DMS 273 (cell line): ENCODE data around the gene HTRA3.

Experiments
- DNase-seq: peaks from one replicate; lab custom pipeline; 2025; ENCODE audit not compliant: unreplicated experiment; lab: John Stamatoyannopoulos, UW

The HTRA3 gene

DNA sequence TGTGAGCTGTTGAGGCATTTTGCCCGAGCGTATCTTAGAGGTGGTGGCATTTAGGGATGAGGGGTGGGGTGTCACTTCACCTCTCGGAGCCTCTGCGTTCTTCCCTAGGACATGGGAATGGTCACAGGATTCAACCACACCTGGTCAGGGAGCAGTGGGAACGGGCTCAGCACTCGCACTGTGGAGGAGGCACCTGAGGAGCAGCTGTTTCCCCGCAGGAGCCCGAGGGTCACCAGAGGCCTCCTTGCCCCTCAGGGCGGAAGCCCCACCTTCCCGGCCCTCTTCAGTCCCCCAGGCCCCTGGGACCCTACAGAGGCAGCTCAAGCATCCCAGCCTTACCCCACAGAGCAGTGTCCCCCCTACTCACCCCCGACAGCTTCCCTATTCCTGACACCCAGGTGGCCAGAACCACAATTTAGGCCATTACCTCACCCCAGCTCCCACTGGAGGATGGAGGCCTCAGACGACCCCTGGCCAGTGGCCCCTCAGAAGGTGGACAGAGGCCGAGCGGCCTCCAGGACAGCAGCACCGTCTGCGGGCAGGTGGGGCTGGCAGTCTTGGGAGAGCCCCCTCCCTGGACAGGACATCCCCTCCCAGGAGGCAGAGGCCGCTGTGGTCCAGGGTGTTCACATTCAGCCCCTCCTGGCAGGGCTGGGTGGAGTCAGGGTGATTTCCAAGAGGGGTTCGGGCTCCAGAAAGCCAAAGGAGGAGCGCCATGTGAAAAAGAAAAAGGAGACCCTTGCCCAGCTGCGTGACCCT lies 4.2 kb upstream of the HTRA3 start:
- DNase-seq, result no peak

DNA sequence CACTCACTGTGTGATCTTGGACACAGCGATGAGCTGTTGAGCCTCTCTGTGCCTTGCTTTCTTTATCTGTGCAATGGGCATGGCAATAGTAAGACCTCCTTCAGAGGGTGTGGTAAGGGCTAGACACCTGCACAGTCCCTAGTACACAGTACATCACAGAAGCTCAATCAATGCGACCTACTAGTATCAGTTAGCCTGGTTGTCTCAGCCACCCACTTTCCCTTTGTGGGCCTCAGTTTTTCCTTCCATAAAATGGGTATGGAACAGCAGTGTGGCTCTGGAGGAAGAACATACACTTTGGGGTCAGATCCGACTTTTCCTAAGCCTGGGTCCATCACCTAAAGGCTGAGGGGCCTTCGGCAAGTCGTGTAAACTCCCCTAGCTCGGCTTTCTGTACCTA lies 3.5 kb upstream of the HTRA3 start:
- no peak for DNase-seq

DNA sequence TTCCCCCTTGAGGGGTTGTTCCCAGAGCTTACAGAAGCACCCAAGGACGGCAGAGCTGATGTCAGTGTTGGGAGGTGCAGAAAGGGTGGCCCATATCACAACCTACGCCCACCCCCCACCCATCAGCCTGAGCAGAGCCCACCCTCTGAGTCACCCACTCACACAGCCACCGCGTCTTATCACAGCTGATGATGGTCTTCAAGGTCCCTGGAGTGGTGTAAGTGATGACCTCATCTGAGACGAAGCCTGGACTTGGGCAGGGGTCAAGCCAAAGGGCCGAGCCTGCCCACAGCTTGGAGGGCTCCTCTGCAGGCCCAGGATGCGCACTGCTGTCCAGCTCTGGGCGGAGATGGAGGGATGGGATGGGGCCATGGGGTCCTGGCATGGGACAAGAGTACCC lies 3.0 kb upstream of the HTRA3 start:
- no peak for DNase-seq

DNA sequence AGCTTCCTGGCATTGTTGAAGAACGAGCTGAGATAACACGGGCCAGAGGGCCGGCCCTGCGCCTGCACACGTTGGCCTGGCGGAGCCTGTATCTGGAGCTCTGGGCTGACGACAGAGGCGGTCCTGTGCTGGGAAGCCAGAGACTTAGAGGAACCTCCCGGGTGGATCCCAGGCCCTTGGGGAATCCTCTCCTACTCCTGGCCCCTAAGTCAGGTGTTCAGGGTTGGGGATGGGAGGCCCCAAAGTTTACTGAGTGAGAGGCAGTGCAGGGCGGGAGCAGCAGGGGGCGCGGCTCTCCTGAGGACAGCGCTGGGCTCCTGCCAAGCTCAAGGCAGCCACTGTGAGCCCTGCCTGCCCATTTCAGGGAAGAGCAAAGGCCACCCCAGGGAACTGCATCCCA lies 2.5 kb upstream of the HTRA3 start:
- peak; percentile 87 for DNase-seq

DNA sequence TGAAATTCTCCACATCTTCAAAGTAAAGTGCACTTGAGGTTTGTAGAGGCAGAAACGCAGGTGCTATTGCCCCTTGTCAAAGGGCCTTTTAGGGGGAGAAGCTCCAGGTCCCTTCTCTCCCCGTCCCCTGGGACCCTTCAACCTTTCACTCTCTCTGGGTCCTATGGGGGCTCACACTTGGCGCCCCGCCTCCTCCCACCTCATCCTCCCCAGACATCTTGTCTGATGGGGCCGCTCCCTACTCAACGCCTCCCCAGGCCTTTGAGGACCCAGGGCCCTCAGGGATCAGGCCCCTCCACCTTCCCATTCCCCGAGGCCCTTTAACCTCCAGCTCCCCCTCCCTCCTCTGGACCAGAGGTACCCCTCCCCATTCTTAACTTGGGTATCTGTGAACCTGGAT lies 1.3 kb upstream of the HTRA3 start:
- DNase-seq, result no peak

DNA sequence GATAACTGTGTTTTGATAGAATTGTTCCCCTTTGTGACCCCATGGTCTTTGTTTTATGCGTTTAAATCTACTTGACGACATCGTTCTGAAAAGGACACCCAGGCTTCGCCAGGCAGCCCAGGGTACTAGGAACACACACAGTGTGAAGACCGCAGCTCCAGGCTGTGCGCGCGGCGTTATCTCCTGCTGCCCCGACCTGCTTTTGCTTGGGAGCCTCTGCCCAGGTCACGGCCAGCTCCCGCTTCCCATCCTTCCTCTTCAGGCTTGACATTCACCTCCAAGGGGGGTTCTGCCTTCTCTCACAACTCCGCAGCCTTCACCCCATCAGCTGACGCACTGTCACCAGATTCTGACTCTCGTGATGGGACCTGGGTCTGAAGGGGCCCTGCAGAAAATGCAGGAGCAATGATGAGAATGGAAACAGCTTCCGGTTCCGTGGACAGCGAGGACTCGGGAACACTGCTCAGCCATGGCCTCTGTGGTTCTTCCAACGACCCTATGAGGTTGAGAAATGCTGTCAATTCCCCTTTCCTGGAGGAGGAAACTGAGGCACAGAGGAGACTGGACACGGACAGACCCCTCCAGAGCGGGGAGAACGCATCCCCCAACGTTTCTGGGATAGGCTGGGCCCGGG lies 536 bp upstream of the HTRA3 start:
- no peak for DNase-seq

DNA sequence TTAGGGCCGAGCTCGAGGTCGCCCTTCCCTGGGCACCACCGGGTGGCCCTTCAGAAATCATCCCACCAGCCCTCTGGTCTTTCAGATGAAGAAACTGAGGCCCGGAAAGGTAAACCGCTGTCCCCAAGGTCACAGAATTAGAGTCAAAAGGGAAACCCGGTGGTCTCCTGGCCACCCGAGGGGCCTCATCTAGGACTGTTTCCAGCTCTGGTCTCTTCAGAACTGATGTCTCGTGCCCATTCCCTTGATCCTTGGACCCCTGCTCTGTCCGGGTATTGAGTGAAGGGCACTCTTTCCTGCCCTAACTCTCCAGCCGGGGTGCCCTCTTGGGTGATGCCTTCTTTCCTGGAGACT lies 841 bp downstream of the HTRA3 start:
- no peak for DNase-seq

DNA sequence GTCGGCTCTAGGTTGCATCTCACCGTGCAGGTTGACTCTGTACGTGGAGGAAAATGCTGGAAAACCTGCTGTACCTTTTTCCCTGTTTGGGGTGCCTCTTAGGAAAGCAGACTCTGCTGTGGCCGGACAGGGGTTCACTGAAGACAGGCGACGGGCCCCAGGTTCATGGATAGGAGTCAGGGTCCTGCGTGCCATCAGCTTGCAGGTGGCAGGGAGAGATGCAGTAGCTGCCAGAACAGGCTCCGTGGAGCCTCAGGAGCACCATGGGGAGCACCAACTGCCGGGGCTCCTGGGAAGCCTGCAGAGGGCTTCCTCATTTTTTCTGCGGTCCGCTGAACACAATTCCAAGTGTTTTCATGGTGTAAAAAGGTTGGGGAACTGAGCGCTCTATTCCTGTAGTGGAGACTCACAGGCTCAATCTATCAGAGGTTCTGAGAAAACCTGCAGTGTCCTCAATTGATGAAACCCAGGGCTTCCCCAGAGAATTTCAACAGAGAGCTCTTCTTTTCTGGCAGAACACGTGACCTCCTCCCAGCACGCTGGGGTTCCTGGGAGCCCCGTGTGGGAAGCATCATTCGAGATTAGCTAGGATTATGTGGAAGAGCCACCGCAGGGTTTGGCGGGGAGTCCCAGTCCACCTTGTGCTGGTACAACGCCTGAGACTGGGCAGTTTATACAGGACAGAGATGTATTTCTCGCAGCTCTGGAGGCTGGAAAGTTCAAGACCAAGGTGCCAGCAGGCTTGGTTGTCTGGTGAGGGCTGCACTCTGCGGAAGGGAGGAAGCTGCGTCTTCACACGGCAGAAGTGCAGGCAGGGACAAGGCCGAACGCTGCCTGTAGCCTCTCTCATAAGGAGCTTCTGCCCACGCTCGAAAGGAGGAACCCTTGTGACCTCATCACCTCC lies 1.6 kb downstream of the HTRA3 start:
- no peak for DNase-seq

DNA sequence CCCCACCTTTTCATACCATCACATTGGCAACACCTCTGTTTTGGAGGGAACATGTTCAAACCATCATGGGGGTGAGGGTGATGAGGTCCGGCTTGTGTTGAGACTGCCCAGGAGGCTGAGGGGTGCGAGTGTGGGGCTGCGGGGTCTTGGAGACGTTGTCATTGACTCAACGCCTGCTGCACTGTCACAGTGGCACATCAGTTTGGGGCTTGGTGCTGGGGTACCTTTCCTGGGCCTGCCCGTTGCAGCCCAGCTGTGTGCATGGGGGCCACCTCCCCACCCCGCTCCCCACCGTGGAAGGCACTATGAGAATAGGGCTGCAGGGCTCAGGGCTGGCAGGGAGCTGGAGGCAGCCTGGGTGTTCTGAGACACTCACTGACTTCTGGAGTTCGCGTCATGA lies 2.3 kb downstream of the HTRA3 start:
- DNase-seq, result no peak

DNA sequence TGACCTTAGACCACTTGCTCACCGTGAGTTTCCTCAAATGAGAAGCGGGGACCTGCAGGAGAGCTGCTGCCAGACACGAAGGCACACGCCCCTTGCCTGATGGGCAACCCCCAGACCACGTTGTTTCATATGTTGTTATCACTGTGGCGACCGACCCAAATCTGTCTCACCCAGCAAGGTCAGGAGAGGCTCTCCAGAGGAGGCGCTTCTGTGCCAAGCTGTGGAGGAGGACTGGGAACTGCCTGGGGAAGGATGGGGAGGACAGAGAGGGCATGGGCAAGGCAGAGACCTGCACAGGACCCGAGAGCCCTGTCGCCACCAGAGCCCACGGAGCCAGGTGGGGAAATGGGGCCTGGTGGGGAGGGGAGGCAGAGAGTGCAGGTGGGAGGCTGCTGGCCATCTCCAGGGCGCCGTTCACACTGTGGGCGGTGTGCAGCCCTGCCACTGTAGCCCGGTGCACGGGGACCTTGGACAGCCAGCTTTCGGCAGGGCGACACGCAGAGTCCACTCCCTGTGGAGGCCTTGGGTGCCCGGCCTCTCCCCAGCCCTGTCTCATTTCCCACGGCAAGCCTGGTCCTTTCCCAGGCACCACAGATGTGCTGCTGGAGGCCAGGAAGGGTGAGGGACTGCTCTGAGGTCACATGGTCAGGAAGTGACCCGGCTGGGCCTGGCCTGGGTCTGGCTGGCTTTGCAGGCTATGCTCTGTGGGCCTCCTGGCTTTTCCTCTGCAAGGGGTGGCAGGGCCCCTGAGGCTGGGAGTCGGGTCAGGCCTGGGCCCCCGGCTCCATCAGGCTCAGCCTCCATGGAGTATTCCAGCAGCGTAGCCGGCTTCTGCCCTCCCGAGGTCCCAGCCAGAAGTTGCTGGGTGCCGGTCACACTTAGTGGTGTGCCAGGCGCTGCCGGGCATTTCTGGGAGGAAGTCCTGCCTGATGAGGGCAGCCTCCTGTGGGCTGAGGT lies 3.2 kb downstream of the HTRA3 start:
- DNase-seq, result no peak

DNA sequence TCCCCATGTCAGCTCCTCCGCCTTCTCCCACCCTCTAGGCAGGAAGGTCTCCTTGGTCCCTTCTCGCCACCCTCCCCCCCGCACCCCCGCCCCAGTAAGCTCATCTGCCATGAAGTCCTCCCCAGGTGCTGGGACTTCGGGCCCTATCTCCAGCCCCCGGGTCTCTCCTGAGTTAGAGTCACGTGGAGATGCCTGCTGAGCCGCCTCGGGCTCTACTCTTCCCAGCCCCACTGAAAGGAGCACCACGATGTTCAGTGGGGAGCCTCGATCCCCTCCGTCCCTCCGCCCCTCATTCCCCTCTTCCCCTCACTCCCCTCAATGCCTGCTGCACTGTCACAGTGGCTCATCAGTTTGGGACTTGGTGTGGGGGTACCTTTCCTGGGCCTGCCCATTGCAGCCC lies 3.9 kb downstream of the HTRA3 start:
- no peak for DNase-seq

DNA sequence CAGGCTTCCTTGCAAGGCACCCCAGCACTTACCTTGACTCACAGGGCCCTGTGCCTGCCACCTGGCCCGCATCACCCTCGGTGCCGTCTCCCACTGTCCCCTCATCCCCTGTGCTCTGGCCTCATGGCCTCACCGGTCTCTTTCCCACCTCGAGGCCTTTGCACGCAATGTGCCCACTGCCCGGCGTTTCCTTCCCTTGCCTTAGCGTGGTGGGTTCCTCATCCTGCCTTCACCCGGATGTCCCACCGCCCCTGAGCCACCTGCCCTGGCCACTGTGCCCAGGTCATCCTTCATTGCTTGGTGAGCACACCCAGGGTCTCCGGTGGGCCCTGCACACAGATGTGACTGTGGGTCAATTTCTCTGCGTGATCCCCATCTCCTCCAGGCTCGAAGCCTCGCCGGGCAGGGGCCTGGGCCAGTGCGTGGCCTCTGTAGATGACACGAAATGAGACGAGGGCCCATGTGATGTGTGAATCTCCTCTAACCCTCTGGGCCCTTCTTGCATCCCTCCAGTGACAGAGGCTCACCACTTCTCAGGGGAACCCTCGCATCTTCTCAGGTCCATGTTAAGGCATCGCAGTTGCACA lies 4.6 kb downstream of the HTRA3 start:
- DNase-seq, result no peak

DNA sequence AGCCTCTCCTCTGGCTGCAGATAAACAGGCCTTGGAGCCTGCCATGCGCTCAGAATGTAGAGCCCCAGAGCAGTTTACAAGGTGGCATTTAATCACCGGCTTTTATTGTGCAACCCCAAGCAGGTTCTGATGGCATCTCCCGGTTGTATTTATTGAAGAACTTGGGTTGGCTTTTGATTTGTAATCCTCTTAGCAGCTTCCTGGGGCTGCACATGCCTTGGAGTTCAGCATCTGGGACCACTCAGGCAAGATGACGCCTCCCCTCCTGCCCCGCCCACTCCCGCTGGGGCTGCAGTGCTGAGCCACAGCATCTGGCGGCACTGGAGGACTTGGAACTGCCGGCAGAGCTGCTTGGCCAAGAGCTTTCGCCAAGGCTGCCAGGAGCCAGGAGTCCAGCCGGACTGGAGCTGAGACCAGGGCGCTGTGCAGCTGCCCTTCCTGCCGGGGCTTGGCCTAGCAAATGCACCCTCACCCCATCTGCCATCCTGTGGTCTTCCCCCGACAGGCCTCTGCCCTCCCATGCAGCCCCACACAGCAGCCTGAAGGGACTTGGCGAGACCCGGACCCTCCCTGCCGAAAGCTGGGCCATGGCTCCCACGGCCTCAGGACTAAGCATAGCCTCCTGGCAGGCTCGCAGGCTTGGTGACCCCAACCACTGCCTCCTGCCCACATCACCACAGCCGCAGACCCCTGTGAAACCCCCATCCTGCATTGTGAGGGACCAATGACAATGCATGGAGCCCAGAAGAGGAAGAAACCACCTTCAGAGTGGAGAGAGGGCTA lies 5.4 kb downstream of the HTRA3 start:
- peak; percentile 94 for DNase-seq

DNA sequence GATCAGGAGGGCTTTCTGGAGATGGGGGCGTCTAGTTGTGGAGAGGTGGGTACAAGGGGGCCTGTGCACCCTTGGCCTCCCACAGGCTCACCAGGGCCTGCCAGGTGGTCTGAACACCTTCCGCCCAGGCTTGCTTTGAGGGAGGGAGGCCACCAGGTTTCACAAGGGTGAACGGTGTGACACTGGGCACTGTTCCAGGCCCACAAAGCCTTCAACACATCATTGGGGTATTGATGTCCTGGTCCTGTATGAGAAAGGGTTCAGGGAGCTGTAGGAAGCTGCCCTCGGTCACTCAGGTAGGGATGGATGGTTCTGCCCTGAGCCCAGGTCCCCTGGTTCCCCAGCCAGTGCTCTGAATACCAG lies 6.0 kb downstream of the HTRA3 start:
- DNase-seq, result peak; percentile 48

DNA sequence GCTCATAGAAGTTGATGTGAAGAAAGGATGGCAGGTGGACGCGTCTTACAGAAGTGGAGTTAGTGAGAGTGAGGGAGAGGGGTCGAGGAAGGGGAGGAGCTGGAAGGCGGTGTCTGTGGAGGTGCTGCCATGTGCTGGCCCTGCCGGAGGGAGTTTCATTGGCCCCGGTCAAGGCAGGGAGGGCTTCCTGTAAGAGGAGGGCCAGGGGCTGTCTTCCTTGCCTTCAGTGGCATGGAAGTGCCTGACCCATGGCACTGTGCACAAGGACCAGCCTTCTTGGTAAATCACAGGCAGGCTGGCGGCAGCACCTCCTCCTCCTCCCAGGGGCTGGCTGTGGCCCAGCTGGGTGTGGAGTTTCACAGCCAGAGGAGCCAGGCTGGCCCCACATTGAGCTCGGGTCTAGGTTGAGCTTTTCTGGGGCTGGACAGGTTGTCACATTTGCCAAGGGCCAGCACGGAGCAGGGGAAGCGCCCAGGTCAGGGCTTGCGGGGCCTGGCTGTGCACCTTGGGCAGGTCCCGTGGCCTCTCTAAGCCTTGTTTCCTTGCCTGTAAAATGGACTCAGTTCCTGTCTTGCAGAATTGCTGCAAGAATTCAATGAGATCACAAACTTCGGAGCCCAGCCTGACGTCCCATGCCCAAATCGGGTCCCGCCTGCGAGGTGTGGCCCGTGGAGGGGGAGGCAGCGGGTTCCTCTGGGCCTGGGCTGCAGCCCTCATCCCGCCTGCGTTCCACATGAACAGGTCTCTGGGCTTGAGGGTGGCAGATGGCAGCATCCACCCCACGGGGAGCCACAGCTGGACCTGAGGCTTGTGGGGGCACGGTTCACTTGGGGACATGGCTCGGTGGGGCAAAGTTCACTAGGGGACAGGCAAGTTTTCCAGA lies 7.0 kb downstream of the HTRA3 start:
- peak; percentile 96 for DNase-seq

DNA sequence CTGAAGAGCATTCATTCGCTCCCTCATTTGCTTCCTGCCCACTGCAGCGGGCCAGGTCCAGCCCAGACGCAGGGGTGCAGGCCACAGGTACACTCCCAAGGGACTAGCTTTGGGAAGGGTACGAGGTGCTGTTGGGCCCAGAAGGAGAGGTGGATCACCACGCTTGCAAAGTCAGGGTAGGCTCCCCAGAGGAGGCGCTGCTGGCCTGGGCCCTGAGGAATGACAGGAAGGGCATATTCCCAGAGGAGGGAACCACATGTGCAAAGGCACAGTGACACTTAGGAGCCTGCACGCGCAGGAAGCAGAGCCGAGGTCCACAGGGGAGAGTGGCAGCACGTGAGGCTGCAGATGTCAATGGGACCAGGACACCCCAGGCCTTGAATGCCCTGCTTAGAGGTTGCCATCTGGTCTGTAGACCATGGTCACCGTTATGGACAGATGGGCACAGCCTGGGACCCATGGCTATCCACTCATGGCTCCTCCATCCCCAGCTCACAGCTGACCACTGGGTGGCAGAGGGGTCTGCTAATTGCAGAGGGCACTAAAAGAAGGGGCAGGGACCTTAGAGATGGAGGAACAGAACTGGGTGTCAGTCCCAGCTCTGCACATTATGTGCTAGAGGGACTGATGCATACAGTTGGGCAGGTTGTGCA lies 7.9 kb downstream of the HTRA3 start:
- no peak for DNase-seq

DNA sequence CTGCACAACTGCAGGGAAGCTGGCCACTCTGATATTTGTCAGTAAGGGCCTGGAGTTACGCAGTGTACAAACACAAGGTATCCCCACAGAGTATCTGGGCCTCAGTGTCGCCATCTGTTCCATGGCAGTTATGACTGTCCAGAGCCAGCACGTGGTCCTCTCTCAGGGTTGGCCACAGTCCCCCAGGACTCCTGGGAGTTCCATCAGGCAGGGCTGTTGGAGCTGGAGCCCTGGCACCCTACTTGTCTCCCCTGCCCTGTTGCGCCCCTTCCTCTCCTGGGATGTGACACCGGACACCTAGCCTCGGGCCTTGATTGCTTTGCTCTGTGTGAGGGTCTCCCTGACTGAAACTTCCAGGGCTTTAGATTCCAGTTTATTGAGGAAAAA lies 8.4 kb downstream of the HTRA3 start:
- DNase-seq, result peak; percentile 79
